DOHH2 (cell line): Measurements from ENCODE around the gene LRRC8E.

Experiments used
- H3F3A ChIP-seq: fragments of 200-600 bp; sonication (generic), shearing (Covaris generic); 2 replicates; pipeline ENCODE4 v1.6.0; 2016; ENCODE audit warnings: antibody characterized with exemption, mild to moderate bottlenecking; ENCODE audit not compliant: control insufficient read depth, insufficient read depth
- H3K27ac ChIP-seq: fragments of 200-600 bp; sonication (generic); 2 replicates; pipeline ENCODE4 v1.5.1; 2014; ENCODE audit warnings: low read depth, mild to moderate bottlenecking, low read length, moderate library complexity
- H3K27me3 ChIP-seq: fragments of 200-600 bp; sonication (generic); 2 replicates; pipeline ENCODE4 v1.6.1; 2014; ENCODE audit warnings: mild to moderate bottlenecking, low read length, mixed read lengths; ENCODE audit not compliant: control insufficient read depth
- H3K36me3 ChIP-seq: fragments of 200-600 bp; sonication (generic); 2 replicates; pipeline ENCODE4 v1.6.1; 2014; ENCODE audit warnings: mild to moderate bottlenecking, low read length, moderate library complexity, mixed read lengths; ENCODE audit not compliant: control insufficient read depth
- H3K4me1 ChIP-seq: fragments of 200-600 bp; sonication (generic); 2 replicates; pipeline ENCODE4 v1.6.1; 2014; ENCODE audit warnings: mild to moderate bottlenecking, low read length, mixed read lengths; ENCODE audit not compliant: control insufficient read depth
- H3K4me2 ChIP-seq: fragments of 200-600 bp; sonication (generic); 2 replicates; pipeline ENCODE4 v1.6.0; 2014; ENCODE audit warnings: mild to moderate bottlenecking, low read length, moderate library complexity
- H3K4me3 ChIP-seq: fragments of 200-600 bp; sonication (generic); 2 replicates; pipeline ENCODE4 v1.5.1; 2014; ENCODE audit warnings: mild to moderate bottlenecking, low read length, mixed read lengths
- H3K79me2 ChIP-seq: fragments of 200-600 bp; sonication (generic); 2 replicates; pipeline ENCODE4 v1.6.1; 2014; ENCODE audit warnings: mild to moderate bottlenecking, low read length, mixed read lengths; ENCODE audit not compliant: control insufficient read depth
- H3K9me2 ChIP-seq: fragments of 200-600 bp; sonication (generic); replicated peaks from 2 replicates; pipeline ENCODE4 v1.6.1; 2014; ENCODE audit warnings: mild to moderate bottlenecking, low read length, mixed read lengths; ENCODE audit not compliant: control insufficient read depth
- H3K9me3 ChIP-seq: fragments of 200-600 bp; sonication (generic); 2 replicates; pipeline ENCODE4 v1.6.1; 2014; ENCODE audit warnings: antibody characterized with exemption, low read length, mixed read lengths; ENCODE audit not compliant: control insufficient read depth, insufficient read depth
- H4K20me1 ChIP-seq: fragments of 200-600 bp; sonication (generic); 2 replicates; pipeline ENCODE4 v1.6.0; 2014; ENCODE audit warnings: low read depth, mild to moderate bottlenecking, antibody characterized with exemption, low read length, moderate library complexity; ENCODE audit not compliant: control insufficient read depth, insufficient read depth
- CTCF ChIP-seq: fragments of 200-600 bp; sonication (generic); IDR thresholded peaks from one replicate; pipeline ENCODE4 v1.5.1; 2014; ENCODE audit warnings: antibody characterized with exemption, mild to moderate bottlenecking, low read depth, low read length; ENCODE audit not compliant: poor library complexity, severe bottlenecking
- EZH2phosphoT487 ChIP-seq: fragments of 200-600 bp; sonication (generic); IDR thresholded peaks from 2 replicates; pipeline ENCODE4 v1.6.1; 2017; ENCODE audit warnings: borderline replicate concordance, mild to moderate bottlenecking, antibody characterized with exemption, low read length, moderate library complexity, mixed read lengths

The LRRC8E gene

GRCh38 chr19:7931221-7932061 lies 43.1 kb downstream of the LRRC8E start:
- Histone ChIP-seq H3K27ac (no peak overlapping the region), H3K4me2 (no peak overlapping the region), H3F3A (peaks cover 9% of the 10 kb centered on the region; the same call in 1 of the 2 replicates), H4K20me1 (0 out of 2 replicates have a peak, but pooled peaks cover 5% of the 10 kb centered on the region), H3K9me2 (no peaks in the 10 kb centered on the region), H3K4me1 (peaks cover 1% of the 10 kb centered on the region), H3K79me2 (no peaks in the 10 kb centered on the region), H3K4me3 (no peak overlapping the region), H3K27me3 (no peaks in the 10 kb centered on the region), H3K9me3 (no peaks in the 10 kb centered on the region), H3K36me3 (peaks cover 70% of the 10 kb centered on the region)
- TF ChIP-seq EZH2phosphoT487 (no peak), CTCF (no peak)

DNA sequence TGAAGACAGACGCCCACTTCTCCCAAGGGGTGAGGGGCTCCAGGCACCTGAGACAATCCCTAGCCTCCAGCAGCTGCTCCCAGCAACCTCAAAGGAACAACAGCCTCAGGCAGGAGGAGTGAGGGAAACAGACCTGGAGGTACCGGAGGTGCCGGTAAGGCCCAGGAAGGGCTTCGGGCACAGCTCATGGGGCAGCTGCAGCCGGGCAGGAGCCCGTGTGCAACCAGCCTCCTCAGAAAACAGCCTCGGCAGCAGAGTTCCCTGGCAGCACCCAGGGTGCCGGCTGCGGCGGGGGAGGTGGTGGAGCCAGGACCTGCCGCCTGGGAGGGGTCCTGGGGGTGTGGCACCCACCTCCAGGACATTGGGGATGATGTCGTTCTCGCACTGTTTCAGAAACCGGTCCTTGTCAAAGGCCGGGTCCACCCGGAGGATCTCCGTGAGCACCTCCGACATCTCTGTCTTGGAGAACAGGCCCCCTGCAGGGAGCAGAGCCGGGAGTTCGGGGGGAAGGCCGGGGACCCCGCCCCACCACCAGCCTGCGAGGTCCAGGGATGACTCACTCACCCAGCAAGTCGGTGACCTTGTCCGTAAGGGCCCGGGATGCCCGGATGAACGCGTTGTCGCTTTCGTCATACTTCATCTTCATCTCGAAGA lies 44.1 kb downstream of the LRRC8E start:
- 0 out of 2 replicates have a peak, but pooled peaks cover 2% of the 10 kb centered on the region for H3K79me2 ChIP-seq
- no peak overlapping the region for H3K4me2 ChIP-seq
- no peak overlapping the region for H3K4me3 ChIP-seq
- H3K9me3 ChIP-seq, result no peaks in the 10 kb centered on the region
- TF ChIP-seq CTCF (no peak), EZH2phosphoT487 (no peak)
- H3K4me1 ChIP-seq, result no peaks in the 10 kb centered on the region
- H3K9me2 ChIP-seq, result no peaks in the 10 kb centered on the region
- H3F3A ChIP-seq, result peaks cover 6% of the 10 kb centered on the region; the same call in 1 of the 2 replicates
- no peaks in the 10 kb centered on the region for H4K20me1 ChIP-seq
- peaks cover 74% of the 10 kb centered on the region for H3K36me3 ChIP-seq
- no peaks in the 10 kb centered on the region for H3K27me3 ChIP-seq
- H3K27ac ChIP-seq, result no peak overlapping the region

GRCh38 chr19:7932930-7933300 lies 44.6 kb downstream of the LRRC8E start:
- H3K27me3 ChIP-seq, result no peaks in the 10 kb centered on the region
- peaks cover 78% of the 10 kb centered on the region for H3K36me3 ChIP-seq
- H4K20me1 ChIP-seq, result no peaks in the 10 kb centered on the region
- no peaks in the 10 kb centered on the region for H3K9me3 ChIP-seq
- H3K4me1 ChIP-seq, result no peaks in the 10 kb centered on the region
- TF ChIP-seq CTCF, result no peak
- no peak for TF ChIP-seq EZH2phosphoT487
- H3K79me2 ChIP-seq, result peaks cover 4% of the 10 kb centered on the region; the same call in 1 of the 2 replicates
- H3K9me2 ChIP-seq, result no peaks in the 10 kb centered on the region
- peaks cover 6% of the 10 kb centered on the region; the same call in 1 of the 2 replicates for H3F3A ChIP-seq
- H3K4me2 ChIP-seq, result no peak overlapping the region
- H3K27ac ChIP-seq, result no peak overlapping the region
- no peak overlapping the region for H3K4me3 ChIP-seq
